ENCODE measurements around the gene RNF41. TPM values are rescaled to one million over a fixed set of nuclear protein-coding genes. Genes with fewer than 3 reads are reported as not detected.
A peak's percentile ranks its signal among the peaks of the same experiment; 100 is the strongest.

RNF41 gene
- total and polyA plus RNA-seq, 5 donors from 2014 or later = 33.7 to 45.8 (median 45.0) TPM

DNA sequence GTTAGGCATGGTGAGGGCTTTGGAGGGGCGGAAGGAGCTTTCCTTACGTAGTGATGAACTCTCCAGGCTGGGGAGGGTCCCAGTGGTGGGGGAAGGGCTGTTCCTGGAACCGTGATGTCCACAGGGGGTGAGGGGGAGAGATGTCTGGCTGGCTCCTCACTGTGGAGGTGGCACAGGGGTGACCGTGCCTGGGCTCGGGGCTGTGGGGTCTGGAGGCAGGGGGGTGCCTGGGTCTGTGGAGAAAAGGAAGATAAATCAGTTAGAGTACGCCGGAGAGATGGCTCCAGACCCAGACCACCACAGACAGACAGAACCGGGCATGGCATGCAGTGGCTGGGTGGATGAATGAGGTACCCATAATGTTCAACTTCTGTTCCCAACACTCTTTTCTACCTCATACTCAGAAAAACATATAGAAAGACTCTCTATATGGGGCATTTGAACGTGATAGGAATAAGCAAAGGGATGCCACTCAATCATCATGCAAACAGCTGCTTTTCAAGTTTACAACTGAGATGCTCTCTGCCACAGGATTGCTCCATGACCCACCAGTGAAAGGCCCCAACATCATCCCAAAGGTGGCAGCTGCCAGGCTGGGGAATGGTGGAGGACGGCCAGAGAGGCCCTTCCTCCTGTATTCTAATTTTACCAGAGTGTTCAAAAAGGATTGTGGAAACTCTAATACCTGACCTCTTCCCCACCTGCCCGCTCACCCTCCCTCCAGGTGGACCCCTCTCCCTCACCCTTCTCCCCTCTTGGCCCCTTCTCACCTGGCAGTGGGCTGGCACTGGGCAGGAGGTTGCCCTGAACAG, 58.0 kb downstream of the RNF41 start:
- peak overlapping the region; percentile 36 for H3K27ac ChIP-seq (ENCODE audit: insufficient read depth, low read length, poor library complexity, severe bottlenecking)
- no peaks in the 10 kb centered on the region for H3K27me3 Mint-ChIP-seq
- H3K9me3 ChIP-seq (ENCODE audit: control insufficient read depth in 2 of 2, low read length in 2 of 2) = no peaks in the 10 kb centered on the region
- H3K27ac Mint-ChIP-seq = peak overlapping the region; percentile 32 to 77 (median 55)
- H3K4me3 ChIP-seq (ENCODE audit: low read depth, low read length) = no peak overlapping the region
- H3K4me3 Mint-ChIP-seq = peak overlapping the region in 2 of 4 donors; percentile 22 to 58
- peaks cover 0 to 40% (median 26%) of the 10 kb centered on the region in 4 donors for H3K4me1 Mint-ChIP-seq
- no peak for DNase-seq
- H3K36me3 ChIP-seq (ENCODE audit: control insufficient read depth, insufficient read depth, low read length) = peaks cover 73% of the 10 kb centered on the region
- peaks cover 39% of the 10 kb centered on the region for H3K36me3 Mint-ChIP-seq
- no peak for ATAC-seq (ENCODE audit: low read depth in 2 of 2)
- H3K27me3 ChIP-seq (ENCODE audit: control insufficient read depth, insufficient read depth, low read length) = no peaks in the 10 kb centered on the region
- H3K4me1 ChIP-seq (ENCODE audit: control insufficient read depth, insufficient read depth, low read length, poor library complexity, severe bottlenecking) = peaks cover 34% of the 10 kb centered on the region
- no peaks in the 10 kb centered on the region for H3K9me3 Mint-ChIP-seq

DNA sequence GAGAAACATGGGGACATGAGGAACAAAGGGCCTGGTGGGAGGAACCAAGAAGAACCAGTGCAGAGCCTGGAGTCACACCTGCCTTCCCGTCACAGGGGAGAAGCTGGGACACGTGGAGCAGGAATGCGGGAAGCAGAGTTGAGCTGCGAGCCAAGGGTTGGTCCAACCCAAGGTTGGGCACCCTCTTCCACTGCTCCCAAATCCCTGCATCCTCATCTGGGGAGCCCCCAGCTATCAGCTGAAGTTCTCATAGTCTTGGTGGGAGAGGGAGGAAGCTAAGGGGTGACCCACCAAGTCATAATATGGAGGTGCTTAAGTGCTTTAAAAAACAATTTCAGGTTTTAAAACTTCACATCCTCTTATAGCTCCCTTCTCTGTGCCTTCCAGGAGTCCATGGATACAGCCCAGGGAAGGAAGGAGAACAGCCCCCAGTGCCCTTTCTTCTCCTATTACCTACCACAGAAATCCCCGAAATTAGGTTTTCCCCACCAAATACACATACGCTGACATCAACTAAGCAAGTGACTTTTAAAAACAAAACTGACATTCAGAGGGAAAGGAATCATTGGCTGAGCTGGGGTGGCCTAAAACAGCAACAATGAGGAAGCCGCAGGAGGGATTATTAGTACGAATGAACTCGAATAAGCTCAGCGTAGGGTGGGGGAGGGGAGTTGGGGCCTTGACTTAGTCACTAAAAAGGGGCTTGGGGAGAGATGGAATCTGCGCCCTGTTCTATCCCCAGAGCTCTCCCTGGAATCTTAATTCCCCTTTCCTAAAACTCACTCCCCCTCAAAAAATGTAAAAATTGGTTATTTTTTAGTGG, 59.0 kb downstream of the RNF41 start:
- H3K4me1 Mint-ChIP-seq = peaks cover 0 to 45% (median 29%) of the 10 kb centered on the region in 4 donors

DNA sequence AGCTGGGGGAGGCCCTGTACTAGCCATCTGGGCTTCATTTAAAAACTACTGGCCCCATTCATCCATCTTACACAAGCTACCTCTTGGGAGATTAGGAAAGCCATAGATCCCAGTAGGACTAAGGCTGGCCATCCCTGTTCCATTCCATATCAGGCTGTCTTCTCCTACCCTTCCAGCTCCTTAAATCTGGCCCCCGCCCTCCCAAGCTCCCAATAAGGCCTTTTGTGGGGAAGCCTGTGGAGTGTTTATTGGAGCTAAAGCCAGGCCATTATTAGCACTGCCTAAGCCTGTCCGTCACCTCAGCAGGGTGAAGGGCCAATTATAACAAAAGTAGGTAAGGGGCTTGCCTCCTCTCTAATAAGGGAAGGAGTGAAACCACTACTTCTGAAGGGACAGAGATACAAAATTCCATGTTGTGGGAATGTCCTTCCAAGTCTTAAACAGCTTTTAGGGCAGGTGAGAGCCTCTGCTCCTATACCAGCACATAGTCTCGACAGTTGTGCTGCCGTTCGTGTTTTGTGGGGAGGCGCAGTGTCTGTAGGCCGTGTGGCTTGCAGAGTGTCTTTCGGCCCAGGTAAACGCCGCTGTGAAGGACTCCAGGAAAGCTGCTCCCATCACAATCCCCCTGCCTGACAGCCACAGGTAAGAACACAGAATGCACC, 59.9 kb downstream of the RNF41 start:
- H3K4me1 ChIP-seq (ENCODE audit: control insufficient read depth, insufficient read depth, low read length, poor library complexity, severe bottlenecking) = peaks cover 45% of the 10 kb centered on the region
- H3K4me1 Mint-ChIP-seq = peaks cover 0 to 53% (median 34%) of the 10 kb centered on the region in 4 donors
- no peak overlapping the region for H3K4me3 ChIP-seq (ENCODE audit: low read depth, low read length)
- DNase-seq (no peak), ATAC-seq (ENCODE audit: low read depth in 2 of 2) (no peak)
- H3K36me3 ChIP-seq (ENCODE audit: control insufficient read depth, insufficient read depth, low read length) = peaks cover 57% of the 10 kb centered on the region
- peaks cover 30% of the 10 kb centered on the region for H3K36me3 Mint-ChIP-seq
- H3K4me3 Mint-ChIP-seq = peak overlapping the region; percentile 72 to 100 (median 96)
- H3K27me3 Mint-ChIP-seq = no peaks in the 10 kb centered on the region
- H3K27ac Mint-ChIP-seq = peak overlapping the region in 2 of 3 donors; percentile 98 to 100
- H3K27me3 ChIP-seq (ENCODE audit: control insufficient read depth, insufficient read depth, low read length) = no peaks in the 10 kb centered on the region
- H3K9me3 ChIP-seq (ENCODE audit: control insufficient read depth in 2 of 2, low read length in 2 of 2) = no peaks in the 10 kb centered on the region
- H3K27ac ChIP-seq (ENCODE audit: insufficient read depth, low read length, poor library complexity, severe bottlenecking) = peak overlapping the region; percentile 95
- no peaks in the 10 kb centered on the region for H3K9me3 Mint-ChIP-seq

More for the DNA sequence above, 59.0 kb downstream of the RNF41 start:
- peak overlapping the region; percentile 95 for H3K27ac ChIP-seq (ENCODE audit: insufficient read depth, low read length, poor library complexity, severe bottlenecking)
- Mint-ChIP-seq H3K9me3 (no peaks in the 10 kb centered on the region), H3K36me3 (peaks cover 35% of the 10 kb centered on the region), H3K27ac (peak overlapping the region in 2 of 3 donors; percentile 20 to 83), H3K27me3 (no peaks in the 10 kb centered on the region), H3K4me3 (peak overlapping the region in 1 of 4 donors; percentile 38)
- H3K4me1 ChIP-seq (ENCODE audit: control insufficient read depth, insufficient read depth, low read length, poor library complexity, severe bottlenecking) = peaks cover 37% of the 10 kb centered on the region
- peaks cover 65% of the 10 kb centered on the region for H3K36me3 ChIP-seq (ENCODE audit: control insufficient read depth, insufficient read depth, low read length)
- H3K9me3 ChIP-seq (ENCODE audit: control insufficient read depth in 2 of 2, low read length in 2 of 2) = no peaks in the 10 kb centered on the region
- no peak overlapping the region for H3K4me3 ChIP-seq (ENCODE audit: low read depth, low read length)
- no peaks in the 10 kb centered on the region for H3K27me3 ChIP-seq (ENCODE audit: control insufficient read depth, insufficient read depth, low read length)
- no peak for ATAC-seq (ENCODE audit: low read depth in 2 of 2)
- DNase-seq = no peak

GRCh38 chr12:56160894-56161689, 60.6 kb downstream of the RNF41 start:
- H3K36me3 ChIP-seq (ENCODE audit: control insufficient read depth, insufficient read depth, low read length) = peaks cover 56% of the 10 kb centered on the region
- no peaks in the 10 kb centered on the region for H3K9me3 ChIP-seq (ENCODE audit: control insufficient read depth in 2 of 2, low read length in 2 of 2)
- H3K4me3 ChIP-seq (ENCODE audit: low read depth, low read length) = peak overlapping the region; percentile 98
- peak overlapping the region; percentile 95 to 100 (median 98) for H3K27ac Mint-ChIP-seq
- no peaks in the 10 kb centered on the region for H3K27me3 ChIP-seq (ENCODE audit: control insufficient read depth, insufficient read depth, low read length)
- ATAC-seq (ENCODE audit: low read depth in 2 of 2) (no peak), DNase-seq (no peak)
- peaks cover 0 to 58% (median 34%) of the 10 kb centered on the region in 4 donors for H3K4me1 Mint-ChIP-seq
- H3K4me3 Mint-ChIP-seq = peak overlapping the region; percentile 92 to 100 (median 100)
- peak overlapping the region; percentile 95 for H3K27ac ChIP-seq (ENCODE audit: insufficient read depth, low read length, poor library complexity, severe bottlenecking)
- H3K36me3 Mint-ChIP-seq = peaks cover 30% of the 10 kb centered on the region
- H3K9me3 Mint-ChIP-seq = no peaks in the 10 kb centered on the region
- H3K4me1 ChIP-seq (ENCODE audit: control insufficient read depth, insufficient read depth, low read length, poor library complexity, severe bottlenecking) = peaks cover 46% of the 10 kb centered on the region
- no peaks in the 10 kb centered on the region for H3K27me3 Mint-ChIP-seq

- H3K27me3 Mint-ChIP-seq = no peaks in the 10 kb centered on the region
- peaks cover 51% of the 10 kb centered on the region for H3K36me3 ChIP-seq (ENCODE audit: control insufficient read depth, insufficient read depth, low read length)
- peak overlapping the region; percentile 98 to 100 (median 100) for H3K27ac Mint-ChIP-seq
- H3K4me3 ChIP-seq (ENCODE audit: low read depth, low read length) = peak overlapping the region; percentile 98
- peak overlapping the region; percentile 92 to 100 (median 100) for H3K4me3 Mint-ChIP-seq
- DNase-seq (peak; percentile 47 to 78 (median 67)), ATAC-seq (ENCODE audit: low read depth in 2 of 2) (peak; percentile 44 to 58)
- H3K27ac ChIP-seq (ENCODE audit: insufficient read depth, low read length, poor library complexity, severe bottlenecking) = peak overlapping the region; percentile 95
- peaks cover 25% of the 10 kb centered on the region for H3K36me3 Mint-ChIP-seq
- no peaks in the 10 kb centered on the region for H3K27me3 ChIP-seq (ENCODE audit: control insufficient read depth, insufficient read depth, low read length)
- peaks cover 46% of the 10 kb centered on the region for H3K4me1 ChIP-seq (ENCODE audit: control insufficient read depth, insufficient read depth, low read length, poor library complexity, severe bottlenecking)
- no peaks in the 10 kb centered on the region for H3K9me3 Mint-ChIP-seq
- no peaks in the 10 kb centered on the region for H3K9me3 ChIP-seq (ENCODE audit: control insufficient read depth in 2 of 2, low read length in 2 of 2)
- H3K4me1 Mint-ChIP-seq = peaks cover 0 to 58% (median 34%) of the 10 kb centered on the region in 4 donors
Measured at GRCh38 chr12:56160193-56160763, 61.4 kb downstream of the RNF41 start.

- Mint-ChIP-seq H3K4me3 (peak overlapping the region; percentile 92 to 100 (median 100)), H3K36me3 (peaks cover 25% of the 10 kb centered on the region), H3K4me1 (peaks cover 0 to 59% (median 34%) of the 10 kb centered on the region in 4 donors), H3K27ac (peak overlapping the region; percentile 98 to 100 (median 100)), H3K9me3 (no peaks in the 10 kb centered on the region), H3K27me3 (no peaks in the 10 kb centered on the region)
- peak overlapping the region; percentile 95 for H3K27ac ChIP-seq (ENCODE audit: insufficient read depth, low read length, poor library complexity, severe bottlenecking)
- H3K4me3 ChIP-seq (ENCODE audit: low read depth, low read length) = peak overlapping the region; percentile 98
- peaks cover 46% of the 10 kb centered on the region for H3K4me1 ChIP-seq (ENCODE audit: control insufficient read depth, insufficient read depth, low read length, poor library complexity, severe bottlenecking)
- ATAC-seq (ENCODE audit: low read depth in 2 of 2) (no peak), DNase-seq (peak in 1 of 3 donors; percentile 27)
- H3K36me3 ChIP-seq (ENCODE audit: control insufficient read depth, insufficient read depth, low read length) = peaks cover 44% of the 10 kb centered on the region
- no peaks in the 10 kb centered on the region for H3K27me3 ChIP-seq (ENCODE audit: control insufficient read depth, insufficient read depth, low read length)
- H3K9me3 ChIP-seq (ENCODE audit: control insufficient read depth in 2 of 2, low read length in 2 of 2) = no peaks in the 10 kb centered on the region
Measured at GRCh38 chr12:56159482-56160192, 62.1 kb downstream of the RNF41 start.
